Thyroid gland (tissue), 4 donors: ENCODE data around the gene PARD3B.

ENCODE experiments used
- CTCF ChIP-seq, 6 experiments: fragments of 200-600 bp in 3 of 6; fragments of 450-650 bp in 3 of 6; sonication (generic) in 3 of 6; IDR thresholded peaks; one replicate each; pipeline ENCODE4 v1.5.1; 2016 to 2019; ENCODE audit warnings: antibody characterized with exemption in 6 of 6, mild to moderate bottlenecking in 2 of 6, inconsistent platforms in 1 of 6, moderate library complexity in 1 of 6
- POLR2A ChIP-seq, 2 donors: fragments of 450-650 bp; IDR thresholded peaks; one replicate each; pipeline ENCODE4 v1.6.1; 2017; ENCODE audit warnings: antibody characterized with exemption in 2 of 2, mild to moderate bottlenecking in 2 of 2, moderate library complexity in 1 of 2

DNA sequence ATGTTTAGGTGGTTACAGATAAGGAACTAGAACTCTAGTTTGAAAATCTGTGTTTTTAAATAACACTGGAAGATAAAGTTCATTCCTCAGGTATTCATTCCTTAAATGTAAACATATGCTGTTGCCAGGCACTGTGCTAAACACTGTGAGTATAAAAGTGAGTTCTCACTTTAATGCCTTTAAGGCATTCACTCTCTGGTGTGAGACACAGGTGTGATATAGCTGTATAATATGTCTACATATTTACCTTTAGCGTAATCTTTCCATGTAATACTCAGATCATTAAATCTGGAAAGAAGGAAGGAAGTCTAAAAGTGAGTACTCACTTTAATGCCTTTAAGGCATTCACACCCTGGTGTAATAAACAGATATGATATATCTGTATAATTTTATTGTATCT lies 472.6 kb downstream of the PARD3B start:
- no peak for TF ChIP-seq CTCF (IDR thresholded peaks at IDR 0.05)
- no peak for TF ChIP-seq POLR2A (IDR thresholded peaks at IDR 0.05)
